Calu3 (cell line): Measurements from ENCODE around the gene XPO6. TPM values are rescaled to one million over a fixed set of nuclear protein-coding genes. Genes with fewer than 3 reads are reported as not detected.

Experiments used
- BruUV-seq: library from RNA; stranded (reverse); fragments of 400-500 nt; replicated peaks from 2 replicates; lab custom pipeline; 2021; lab: Mats Ljungman, UMichigan
- CTCF ChIA-PET: fragments of 300-600 bp; sonication (Branson Sonifier 250); formaldehyde crosslinking; loops from one replicate; lab custom pipeline; 2022; ENCODE audit warnings: antibody characterized with exemption; lab: Charles Lee
- DNase-seq: peaks from one replicate; pipeline ENCODE4 v3.0.0; 2022
- H3K27ac Mint-ChIP-seq: one replicate; pipeline ENCODE4 v1.8.0; 2022; ENCODE audit warnings: mixed read lengths; ENCODE audit not compliant: unreplicated experiment
- H3K27me3 Mint-ChIP-seq: one replicate; pipeline ENCODE4 v1.8.0; 2022; ENCODE audit warnings: mixed read lengths; ENCODE audit not compliant: unreplicated experiment
- H3K36me3 Mint-ChIP-seq: one replicate; pipeline ENCODE4 v1.8.0; 2022; ENCODE audit warnings: mild to moderate bottlenecking, moderate library complexity, mixed read lengths; ENCODE audit not compliant: insufficient read depth, unreplicated experiment
- H3K4me1 Mint-ChIP-seq: one replicate; pipeline ENCODE4 v1.8.0; 2022; ENCODE audit warnings: mild to moderate bottlenecking, low read depth, mixed read lengths; ENCODE audit not compliant: unreplicated experiment
- H3K4me3 Mint-ChIP-seq: one replicate; pipeline ENCODE4 v1.8.0; 2022; ENCODE audit warnings: mild to moderate bottlenecking, low read depth, moderate library complexity, mixed read lengths; ENCODE audit not compliant: unreplicated experiment
- H3K9me3 Mint-ChIP-seq: one replicate; pipeline ENCODE4 v1.8.0; 2022; ENCODE audit warnings: low read depth, mixed read lengths; ENCODE audit not compliant: unreplicated experiment
- CTCF ChIP-seq: fragments of 200-600 bp; IDR thresholded peaks from one replicate; pipeline ENCODE4 v1.8.0; 2022; ENCODE audit warnings: antibody characterized with exemption; ENCODE audit not compliant: unreplicated experiment
- intact Hi-C: fragments of 100-400 bp; cut with micrococcal nuclease; formaldehyde crosslinking; loops from one replicate; pipeline ENCODE4 v1.10.0; 2022; ENCODE audit not compliant: unreplicated experiment
- total RNA-seq: library from RNA; stranded (reverse); gene quantifications from 2 replicates; pipeline ENCODE4 v1.2.3, GENCODE V29; 2022

The XPO6 gene
- total RNA-seq, 1 experiment from 2014 or later: 149 TPM

- H3K4me1 Mint-ChIP-seq: no peaks in the 10 kb centered on the region
- H3K4me3 Mint-ChIP-seq: no peak overlapping the region
- intact Hi-C loops: no loop called here
- CTCF ChIA-PET: no interaction called here
- no peak for TF ChIP-seq CTCF
- no peaks in the 10 kb centered on the region for H3K9me3 Mint-ChIP-seq
- no peak for DNase-seq
- no peaks in the 10 kb centered on the region for H3K36me3 Mint-ChIP-seq
- peaks cover 76% of the 10 kb centered on the region for H3K27me3 Mint-ChIP-seq
- BruUV-seq: no TSS peak
- H3K27ac Mint-ChIP-seq: no peak overlapping the region
These were observed 137.9 kb downstream of the XPO6 start for GRCh38 chr16:28073836-28074235.

- Mint-ChIP-seq H3K27ac (no peak overlapping the region), H3K36me3 (no peaks in the 10 kb centered on the region), H3K4me3 (no peak overlapping the region), H3K27me3 (peaks cover 92% of the 10 kb centered on the region), H3K4me1 (no peaks in the 10 kb centered on the region), H3K9me3 (no peaks in the 10 kb centered on the region)
- CTCF ChIA-PET: no interaction called here
- DNase-seq: no peak
- BruUV-seq: no TSS peak
- TF ChIP-seq CTCF: no peak
- intact Hi-C loops: no loop called here
These were observed 139.7 kb downstream of the XPO6 start for GRCh38 chr16:28072087-28072486.

- Mint-ChIP-seq H3K27me3 (peaks cover 92% of the 10 kb centered on the region), H3K27ac (no peak overlapping the region), H3K9me3 (no peaks in the 10 kb centered on the region), H3K4me3 (no peak overlapping the region), H3K36me3 (no peaks in the 10 kb centered on the region), H3K4me1 (no peaks in the 10 kb centered on the region)
- intact Hi-C loops: loop anchor here (1.0 to 2.0 kb wide), 2 partner anchors 98 to 431 kb away; no protein-coding TSS in a partner anchor
- DNase-seq: no peak
- no peak for TF ChIP-seq CTCF
- no TSS peak for BruUV-seq
- CTCF ChIA-PET: interaction anchor here (1.0 to 1.6 kb wide), 5 partner anchors 72 to 520 kb away, joined by 3 to 40 read pairs (median 5); partner anchors contain the start of genes GTF3C1 and KATNIP
These were observed 141.6 kb downstream of the XPO6 start for GRCh38 chr16:28069971-28070794.

GRCh38 chr16:28068976-28069375, 142.8 kb downstream of the XPO6 start:
- no peak for DNase-seq
- Mint-ChIP-seq H3K36me3 (no peaks in the 10 kb centered on the region), H3K4me1 (no peaks in the 10 kb centered on the region), H3K27me3 (peaks cover 91% of the 10 kb centered on the region), H3K27ac (no peak overlapping the region), H3K9me3 (no peaks in the 10 kb centered on the region), H3K4me3 (no peak overlapping the region)
- intact Hi-C loops: no loop called here
- no TSS peak for BruUV-seq
- TF ChIP-seq CTCF: no peak
- CTCF ChIA-PET: no interaction called here
